CD14-positive monocyte (primary cell): Measurements from ENCODE around the gene ASB1. TPM values are rescaled to one million over a fixed set of nuclear protein-coding genes. Genes with fewer than 3 reads are reported as not detected.

Source experiments
- DNase-seq, 3 donors: peaks; one replicate each; pipeline ENCODE4 v3.0.0-alpha.2; 2011 to 2022
- H2AFZ ChIP-seq: 2 replicates; pipeline ENCODE4 v1.6.0; 2012; ENCODE audit warnings: mild to moderate bottlenecking, low read depth, low read length, inconsistent platforms; ENCODE audit not compliant: insufficient read depth, poor library complexity, severe bottlenecking
- H3K27ac ChIP-seq, 2 donors: 1 replicate in 1 of 2; 2 replicates in 1 of 2; pipeline ENCODE4 v1.5.1; 2012 to 2013; ENCODE audit warnings: low read length in 2 of 2, control low read depth in 1 of 2, inconsistent platforms in 1 of 2, low read depth in 1 of 2, mild to moderate bottlenecking in 1 of 2
- H3K27me3 ChIP-seq, 2 donors: one replicate each; pipeline versions ENCODE4 v1.6.0 to v1.6.1; 2011 to 2013; ENCODE audit warnings: low read length in 2 of 2; ENCODE audit not compliant: control insufficient read depth in 2 of 2, insufficient read depth in 2 of 2
- H3K36me3 ChIP-seq, 2 donors: replicated peaks in 1 of 2; 1 replicate in 1 of 2; 2 replicates in 1 of 2; pipeline versions ENCODE4 v1.5.1 to v1.6.1; 2012 to 2013; ENCODE audit warnings: low read length in 2 of 2, control low read depth in 1 of 2, inconsistent platforms in 1 of 2, mild to moderate bottlenecking in 1 of 2; ENCODE audit not compliant: insufficient read depth in 2 of 2, control insufficient read depth in 1 of 2
- H3K4me1 ChIP-seq, 2 donors: 1 replicate in 1 of 2; 2 replicates in 1 of 2; pipeline versions ENCODE4 v1.5.1 to v1.6.1; 2012 to 2013; ENCODE audit warnings: low read length in 2 of 2, control low read depth in 1 of 2, inconsistent platforms in 1 of 2, mild to moderate bottlenecking in 1 of 2, moderate library complexity in 1 of 2; ENCODE audit not compliant: insufficient read depth in 2 of 2, control insufficient read depth in 1 of 2
- H3K4me2 ChIP-seq: replicated peaks from 2 replicates; pipeline ENCODE3; 2012; ENCODE audit warnings: low read length, moderate library complexity, mild to moderate bottlenecking; ENCODE audit not compliant: poor library complexity, severe bottlenecking; ENCODE audit errors: extremely low read depth
- H3K4me3 ChIP-seq, 3 experiments: fragments of 200-600 bp in 1 of 3; sonication (generic) in 1 of 3; replicated peaks in 1 of 3; 1 replicate in 2 of 3; 2 replicates in 1 of 3; pipeline ENCODE4 v1.5.1; 2011 to 2013; ENCODE audit warnings: low read length in 3 of 3, mild to moderate bottlenecking in 3 of 3, control low read depth in 2 of 3, low read depth in 2 of 3, inconsistent platforms in 1 of 3, moderate library complexity in 1 of 3
- H3K79me2 ChIP-seq: 2 replicates; pipeline ENCODE4 v1.6.0; 2012; ENCODE audit warnings: mild to moderate bottlenecking, control low read depth, inconsistent platforms, low read length, moderate library complexity; ENCODE audit not compliant: insufficient read depth
- H3K9ac ChIP-seq: 2 replicates; pipeline ENCODE4 v1.6.0; 2017; ENCODE audit warnings: low read length, mild to moderate bottlenecking; ENCODE audit not compliant: insufficient read depth, poor library complexity, severe bottlenecking
- H3K9me3 ChIP-seq, 2 donors: replicated peaks in 1 of 2; 1 replicate in 1 of 2; 2 replicates in 1 of 2; pipeline versions ENCODE4 v1.5.1 to v1.6.1; 2012 to 2013; ENCODE audit warnings: low read length in 2 of 2, control low read depth in 1 of 2; ENCODE audit not compliant: control insufficient read depth in 1 of 2, insufficient read depth in 1 of 2
- H4K20me1 ChIP-seq: 2 replicates; pipeline ENCODE4 v1.6.0; 2012; ENCODE audit warnings: mild to moderate bottlenecking, low read length, control low read depth, moderate library complexity; ENCODE audit not compliant: insufficient read depth
- H3K27ac Mint-ChIP-seq, 7 donors: one replicate each; pipeline ENCODE4 v1.8.0; 2020; ENCODE audit warnings: mild to moderate bottlenecking in 7 of 7, mixed read lengths in 7 of 7, moderate library complexity in 6 of 7, inconsistent platforms in 2 of 7
- H3K27me3 Mint-ChIP-seq, 3 donors: one replicate each; pipeline ENCODE4 v1.8.0; 2021 to 2022; ENCODE audit warnings: low read depth in 3 of 3, mild to moderate bottlenecking in 3 of 3, mixed read lengths in 3 of 3, moderate library complexity in 3 of 3, inconsistent platforms in 1 of 3
- H3K36me3 Mint-ChIP-seq, 2 donors: one replicate each; pipeline ENCODE4 v1.8.0; 2020; ENCODE audit warnings: mixed read lengths in 2 of 2, inconsistent platforms in 1 of 2, mild to moderate bottlenecking in 1 of 2
- H3K4me1 Mint-ChIP-seq: one replicate; pipeline ENCODE4 v1.8.0; 2020; ENCODE audit warnings: mild to moderate bottlenecking, mixed read lengths
- H3K4me3 Mint-ChIP-seq, 2 donors: one replicate each; pipeline ENCODE4 v1.8.0; 2020; ENCODE audit warnings: mild to moderate bottlenecking in 2 of 2, mixed read lengths in 2 of 2, moderate library complexity in 1 of 2
- H3K9me3 Mint-ChIP-seq, 7 donors: one replicate each; pipeline ENCODE4 v1.8.0; 2020 to 2022; ENCODE audit warnings: mixed read lengths in 7 of 7, mild to moderate bottlenecking in 6 of 7, moderate library complexity in 6 of 7, inconsistent platforms in 2 of 7
- WGBS: methylation state at CpG from one replicate; pipeline ENCODE4 v1.1.5; 2013; ENCODE audit warnings: missing lambda C conversion rate; ENCODE audit not compliant: insufficient coverage; 5-methylcytosine and 5-hydroxymethylcytosine counted together
- intact Hi-C, 2 donors: fragments of 100-400 bp; cut with micrococcal nuclease; formaldehyde crosslinking; loops; one replicate each; pipeline versions ENCODE4 v1.15.0 to v1.15.1; 2023
- polyA plus RNA-seq, 3 donors: library from polyadenylated mRNA; depleted of rRNA in 1 of 3; unstranded in 2 of 3; stranded (reverse) in 1 of 3; fragments of 300-500 nt in 2 of 3; fragments of >200 nt in 1 of 3; fragmentation: Illumina TruSeq in 2 of 3; gene quantifications; 1 replicate in 2 of 3; 2 replicates in 1 of 3; pipeline ENCODE4 v1.2.3, GENCODE V29; 2012 to 2021
- TF ChIP-seq, protein P1 (sequence below): fragments of 200-600 bp; IDR thresholded peaks from one replicate; pipeline ENCODE4 v1.8.0; 2022; ENCODE audit warnings: antibody characterized with exemption, mild to moderate bottlenecking

Gene ASB1
- polyA plus RNA-seq, 3 donors = 15.1 to 22.0 (median 16.0) TPM

DNA sequence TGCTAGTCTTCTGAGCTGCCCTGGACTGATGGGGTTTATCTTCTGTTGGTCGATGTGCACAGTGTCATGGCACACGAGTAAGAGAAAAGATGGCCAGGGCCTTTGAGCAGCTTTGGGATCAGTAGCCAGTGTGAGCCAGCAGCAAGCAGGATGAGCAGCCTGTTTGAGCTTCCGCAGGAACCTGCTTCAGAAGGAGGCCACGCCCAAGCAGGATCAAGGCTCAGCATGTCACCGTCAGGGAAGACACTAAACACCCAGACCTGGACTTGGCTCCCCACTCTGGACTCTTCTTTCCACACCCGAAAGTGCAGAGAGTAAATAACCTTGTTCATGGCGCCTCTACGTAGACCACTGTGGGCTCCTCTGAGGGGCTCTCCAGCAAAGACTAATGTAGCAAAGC, 25.2 kb upstream of the ASB1 start:
- Mint-ChIP-seq H3K4me1 (peaks cover 13% of the 10 kb centered on the region), H3K27ac (peak overlapping the region in 2 of 7 donors; percentile 50 to 53), H3K4me3 (no peak overlapping the region), H3K27me3 (peaks cover 0 to 7% (median 2%) of the 10 kb centered on the region in 3 donors), H3K9me3 (peaks cover 0 to 6% (median 0%) of the 10 kb centered on the region in 7 donors), H3K36me3 (peaks cover 2 to 6% of the 10 kb centered on the region in 2 donors)
- TF ChIP-seq, protein P1, sequence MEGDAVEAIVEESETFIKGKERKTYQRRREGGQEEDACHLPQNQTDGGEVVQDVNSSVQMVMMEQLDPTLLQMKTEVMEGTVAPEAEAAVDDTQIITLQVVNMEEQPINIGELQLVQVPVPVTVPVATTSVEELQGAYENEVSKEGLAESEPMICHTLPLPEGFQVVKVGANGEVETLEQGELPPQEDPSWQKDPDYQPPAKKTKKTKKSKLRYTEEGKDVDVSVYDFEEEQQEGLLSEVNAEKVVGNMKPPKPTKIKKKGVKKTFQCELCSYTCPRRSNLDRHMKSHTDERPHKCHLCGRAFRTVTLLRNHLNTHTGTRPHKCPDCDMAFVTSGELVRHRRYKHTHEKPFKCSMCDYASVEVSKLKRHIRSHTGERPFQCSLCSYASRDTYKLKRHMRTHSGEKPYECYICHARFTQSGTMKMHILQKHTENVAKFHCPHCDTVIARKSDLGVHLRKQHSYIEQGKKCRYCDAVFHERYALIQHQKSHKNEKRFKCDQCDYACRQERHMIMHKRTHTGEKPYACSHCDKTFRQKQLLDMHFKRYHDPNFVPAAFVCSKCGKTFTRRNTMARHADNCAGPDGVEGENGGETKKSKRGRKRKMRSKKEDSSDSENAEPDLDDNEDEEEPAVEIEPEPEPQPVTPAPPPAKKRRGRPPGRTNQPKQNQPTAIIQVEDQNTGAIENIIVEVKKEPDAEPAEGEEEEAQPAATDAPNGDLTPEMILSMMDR = no peak
- Histone ChIP-seq H2AFZ (no peak overlapping the region), H3K27ac (no peak overlapping the region), H3K4me1 (peaks cover 8 to 9% of the 10 kb centered on the region in 2 donors), H3K9ac (no peak overlapping the region), H3K79me2 (no peaks in the 10 kb centered on the region), H3K9me3 (no peaks in the 10 kb centered on the region), H3K36me3 (no peaks in the 10 kb centered on the region), H3K4me3 (no peak overlapping the region), H4K20me1 (no peaks in the 10 kb centered on the region), H3K4me2 (no peak overlapping the region), H3K27me3 (no peaks in the 10 kb centered on the region)
- 96% methylated on average over 7 of the region's 8 CpGs for WGBS
- intact Hi-C loops = no loop called here
- no peak for DNase-seq

DNA sequence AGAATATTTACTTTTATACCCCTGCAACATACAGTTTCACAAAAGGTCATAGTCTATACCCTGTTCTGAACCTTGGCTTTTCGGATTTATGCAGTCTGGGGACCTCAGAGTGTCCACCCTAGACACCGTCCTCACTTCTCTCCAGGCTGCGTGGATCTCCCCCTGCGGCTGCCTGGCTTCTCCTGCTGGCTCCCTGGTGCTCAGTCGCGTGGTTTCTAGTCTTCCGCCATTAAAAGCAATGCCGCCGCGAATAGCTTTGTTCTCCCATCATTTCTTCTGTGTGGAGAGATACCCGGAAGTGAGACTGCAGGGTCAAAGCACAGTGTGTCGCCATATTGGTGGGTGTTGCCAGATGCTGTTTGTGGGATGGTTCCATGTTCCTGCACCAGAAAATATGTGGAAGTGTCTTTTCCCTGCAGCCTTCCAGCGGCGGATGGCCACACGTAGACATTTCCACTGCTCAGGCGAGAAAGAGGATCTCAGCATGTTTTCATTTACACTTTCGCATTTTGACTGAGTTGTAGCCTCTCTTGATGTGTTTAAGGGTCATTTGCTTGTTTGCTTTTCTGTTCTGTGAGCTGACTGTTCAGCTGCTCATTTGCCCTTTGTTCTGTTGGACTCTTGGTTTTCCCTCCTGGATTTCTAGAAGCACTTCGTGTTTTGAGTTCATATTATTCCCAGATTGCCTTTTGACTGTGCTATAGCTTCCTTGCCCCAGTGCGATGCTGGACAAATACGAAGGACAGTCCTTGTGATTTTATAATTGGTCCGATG, 22.9 kb upstream of the ASB1 start:
- H3K4me1 Mint-ChIP-seq = peaks cover 13% of the 10 kb centered on the region
- H3K4me3 Mint-ChIP-seq = no peak overlapping the region
- no peaks in the 10 kb centered on the region for H3K79me2 ChIP-seq
- H3K27ac Mint-ChIP-seq = no peak overlapping the region
- no peaks in the 10 kb centered on the region for H3K36me3 ChIP-seq
- intact Hi-C loops = no loop called here
- no peaks in the 10 kb centered on the region for H3K9me3 ChIP-seq
- H3K4me2 ChIP-seq = no peak overlapping the region
- H3K4me1 ChIP-seq = peaks cover 13 to 15% of the 10 kb centered on the region in 2 donors
- 97% methylated on average over 15 of the region's 21 CpGs for WGBS
- H3K27me3 ChIP-seq = no peaks in the 10 kb centered on the region
- no peak for DNase-seq
- no peak overlapping the region for H3K9ac ChIP-seq
- no peak overlapping the region for H2AFZ ChIP-seq
- H3K4me3 ChIP-seq = no peak overlapping the region
- TF ChIP-seq, protein P1 = no peak
- peaks cover 4 to 10% of the 10 kb centered on the region in 2 donors for H3K36me3 Mint-ChIP-seq
- no peaks in the 10 kb centered on the region for H4K20me1 ChIP-seq
- peaks cover 0 to 2% (median 2%) of the 10 kb centered on the region in 3 donors for H3K27me3 Mint-ChIP-seq
- no peak overlapping the region for H3K27ac ChIP-seq
- H3K9me3 Mint-ChIP-seq = peaks cover 0 to 6% (median 0%) of the 10 kb centered on the region in 7 donors
